ES-I3 (cell line): ENCODE results near the gene LRIT1.

Experiments used
- H3K36me3 ChIP-seq: 2 replicates; pipeline ENCODE4 v1.6.1; 2013; ENCODE audit warnings: mild to moderate bottlenecking, low read length, control low read depth, moderate library complexity; ENCODE audit not compliant: insufficient read depth
- H3K4me1 ChIP-seq: 2 replicates; pipeline ENCODE4 v1.6.1; 2013; ENCODE audit warnings: mild to moderate bottlenecking, control low read depth, low read length; ENCODE audit not compliant: insufficient read depth
- H3K9ac ChIP-seq: 2 replicates; pipeline ENCODE4 v1.6.1; 2013; ENCODE audit warnings: low read depth, mild to moderate bottlenecking, low read length, moderate library complexity
- H3K9me3 ChIP-seq: 2 replicates; pipeline ENCODE4 v1.6.1; 2013; ENCODE audit warnings: mild to moderate bottlenecking, low read length, moderate library complexity; ENCODE audit not compliant: control insufficient read depth, insufficient read depth

Gene LRIT1

GRCh38 chr10:84214046-84214572 lies 27.2 kb downstream of the LRIT1 start:
- Histone ChIP-seq H3K36me3 (no peaks in the 10 kb centered on the region; the same call in 1 of the 2 replicates), H3K4me1 (no peaks in the 10 kb centered on the region), H3K9me3 (no peaks in the 10 kb centered on the region), H3K9ac (peak overlapping the region; percentile 13; the same call in 1 of the 2 replicates)

GRCh38 chr10:84213076-84213475 lies 28.3 kb downstream of the LRIT1 start:
- no peaks in the 10 kb centered on the region for H3K9me3 ChIP-seq
- H3K36me3 ChIP-seq = no peaks in the 10 kb centered on the region; the same call in 1 of the 2 replicates
- H3K4me1 ChIP-seq = no peaks in the 10 kb centered on the region
- no peak overlapping the region for H3K9ac ChIP-seq

GRCh38 chr10:84212014-84212413 lies 29.3 kb downstream of the LRIT1 start:
- Histone ChIP-seq H3K9me3 (no peaks in the 10 kb centered on the region), H3K4me1 (no peaks in the 10 kb centered on the region), H3K36me3 (no peaks in the 10 kb centered on the region; the same call in 1 of the 2 replicates), H3K9ac (no peak overlapping the region)

GRCh38 chr10:84211566-84211965 lies 29.8 kb downstream of the LRIT1 start:
- H3K4me1 ChIP-seq = no peaks in the 10 kb centered on the region
- H3K9me3 ChIP-seq = no peaks in the 10 kb centered on the region
- H3K36me3 ChIP-seq = no peaks in the 10 kb centered on the region; the same call in 1 of the 2 replicates
- H3K9ac ChIP-seq = no peak overlapping the region

- Histone ChIP-seq H3K4me1 (no peaks in the 10 kb centered on the region), H3K36me3 (no peaks in the 10 kb centered on the region; the same call in 1 of the 2 replicates), H3K9ac (no peak overlapping the region), H3K9me3 (no peaks in the 10 kb centered on the region)
These were observed 33.3 kb downstream of the LRIT1 start for GRCh38 chr10:84208023-84208422.

- Histone ChIP-seq H3K36me3 (no peaks in the 10 kb centered on the region), H3K4me1 (no peaks in the 10 kb centered on the region), H3K9me3 (no peaks in the 10 kb centered on the region), H3K9ac (no peak overlapping the region)
These were observed 35.4 kb downstream of the LRIT1 start for GRCh38 chr10:84205853-84206525.

GRCh38 chr10:84205049-84205852 lies 36.1 kb downstream of the LRIT1 start:
- Histone ChIP-seq H3K36me3 (no peaks in the 10 kb centered on the region), H3K9me3 (no peaks in the 10 kb centered on the region), H3K9ac (no peak overlapping the region), H3K4me1 (no peaks in the 10 kb centered on the region)

GRCh38 chr10:84204610-84205009 lies 36.7 kb downstream of the LRIT1 start:
- H3K9ac ChIP-seq = no peak overlapping the region
- no peaks in the 10 kb centered on the region for H3K4me1 ChIP-seq
- H3K9me3 ChIP-seq = no peaks in the 10 kb centered on the region
- no peaks in the 10 kb centered on the region for H3K36me3 ChIP-seq

GRCh38 chr10:84204122-84204521 lies 37.2 kb downstream of the LRIT1 start:
- Histone ChIP-seq H3K9ac (no peak overlapping the region), H3K36me3 (no peaks in the 10 kb centered on the region), H3K4me1 (no peaks in the 10 kb centered on the region), H3K9me3 (no peaks in the 10 kb centered on the region)

GRCh38 chr10:84202349-84202748 lies 39.0 kb downstream of the LRIT1 start:
- Histone ChIP-seq H3K9me3 (no peaks in the 10 kb centered on the region), H3K9ac (no peak overlapping the region), H3K36me3 (no peaks in the 10 kb centered on the region), H3K4me1 (no peaks in the 10 kb centered on the region)

- no peaks in the 10 kb centered on the region for H3K9me3 ChIP-seq
- H3K9ac ChIP-seq = no peak overlapping the region
- no peaks in the 10 kb centered on the region for H3K36me3 ChIP-seq
- H3K4me1 ChIP-seq = no peaks in the 10 kb centered on the region
These were observed 39.7 kb downstream of the LRIT1 start for GRCh38 chr10:84201682-84202081.

GRCh38 chr10:84201244-84201606 lies 40.1 kb downstream of the LRIT1 start:
- no peaks in the 10 kb centered on the region for H3K36me3 ChIP-seq
- H3K9ac ChIP-seq = no peak overlapping the region
- no peaks in the 10 kb centered on the region for H3K4me1 ChIP-seq
- H3K9me3 ChIP-seq = no peaks in the 10 kb centered on the region

- H3K9ac ChIP-seq = no peak overlapping the region
- no peaks in the 10 kb centered on the region for H3K4me1 ChIP-seq
- H3K36me3 ChIP-seq = no peaks in the 10 kb centered on the region
- H3K9me3 ChIP-seq = no peaks in the 10 kb centered on the region
These were observed 40.7 kb downstream of the LRIT1 start for GRCh38 chr10:84200537-84201243.

GRCh38 chr10:84198206-84198915 lies 43.0 kb downstream of the LRIT1 start:
- Histone ChIP-seq H3K36me3 (no peaks in the 10 kb centered on the region), H3K9me3 (no peaks in the 10 kb centered on the region), H3K4me1 (no peaks in the 10 kb centered on the region), H3K9ac (no peak overlapping the region)
